Activated T-helper 1 cell treated with anti-CD3 and anti-CD28 coated beads, Interleukin-2, amount 50 U/mL, for 16 hours (primary cell): ENCODE data around the gene HPS1.

Source experiments
- DNase-seq, 2 donors: peaks; one replicate each; pipeline ENCODE4 v3.0.0-alpha.2; 2020; ENCODE audit warnings: low read depth in 1 of 2, low spot score in 1 of 2

HPS1 gene

DNA sequence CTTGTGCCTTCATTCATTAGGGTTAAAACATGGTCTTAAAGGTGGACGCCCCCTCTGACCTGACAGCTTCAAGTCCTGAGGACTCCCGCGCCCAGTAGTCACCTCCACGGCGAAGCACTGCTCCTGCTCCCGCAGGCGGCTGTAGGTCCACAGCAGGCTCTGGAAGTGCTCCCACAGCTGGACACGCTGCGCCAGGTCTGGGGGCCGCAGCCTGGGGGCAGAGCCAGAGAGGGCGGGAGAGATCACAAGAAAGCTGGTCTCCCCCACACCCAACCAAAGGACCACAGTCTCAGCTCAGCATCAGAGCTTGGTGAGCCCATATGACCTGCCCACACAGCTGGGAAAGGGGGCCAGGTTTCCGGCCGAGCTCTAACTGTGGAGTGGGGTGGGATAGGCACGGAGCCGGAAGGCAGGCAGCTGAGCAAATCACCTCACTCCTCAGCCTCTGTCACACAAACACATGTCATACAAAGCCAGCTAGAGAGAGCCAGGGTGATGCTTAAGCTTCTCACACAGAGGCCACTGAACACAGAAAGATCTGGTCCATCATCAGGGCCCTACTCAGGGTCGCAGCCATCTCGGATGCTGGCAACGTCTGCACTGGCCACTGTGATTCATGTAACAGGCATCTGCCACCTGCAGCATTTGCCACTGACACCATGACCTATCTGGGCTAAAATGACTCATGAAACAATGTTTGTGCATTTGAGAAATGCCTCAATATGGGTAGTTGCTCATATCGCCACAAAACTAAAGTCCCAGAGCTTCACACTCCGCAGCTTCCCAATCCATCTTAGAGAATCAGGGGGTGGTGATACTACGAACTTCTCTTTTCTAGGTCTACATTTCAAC lies 12.6 kb downstream of the HPS1 start:
- DNase-seq = no peak

DNA sequence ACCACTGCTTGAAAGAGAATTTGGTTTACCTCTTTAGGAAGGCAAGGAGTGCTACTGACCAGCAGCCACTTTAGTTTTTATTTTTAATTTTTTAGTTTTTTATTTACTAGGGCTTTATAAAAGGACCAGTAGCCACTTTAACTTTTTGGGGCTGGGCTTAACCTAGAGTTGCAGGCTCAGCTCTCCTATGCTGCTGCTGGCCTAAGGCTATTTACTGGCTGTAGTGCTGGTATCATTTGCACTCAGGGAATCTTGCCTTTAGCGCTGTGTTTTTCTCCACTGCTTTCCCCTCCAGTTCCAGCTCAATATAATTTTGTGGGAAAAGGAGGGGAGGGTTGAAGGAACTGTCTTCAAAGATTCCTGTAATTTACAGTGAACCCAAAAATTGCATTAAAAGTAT lies 13.4 kb downstream of the HPS1 start:
- DNase-seq = no peak

DNA sequence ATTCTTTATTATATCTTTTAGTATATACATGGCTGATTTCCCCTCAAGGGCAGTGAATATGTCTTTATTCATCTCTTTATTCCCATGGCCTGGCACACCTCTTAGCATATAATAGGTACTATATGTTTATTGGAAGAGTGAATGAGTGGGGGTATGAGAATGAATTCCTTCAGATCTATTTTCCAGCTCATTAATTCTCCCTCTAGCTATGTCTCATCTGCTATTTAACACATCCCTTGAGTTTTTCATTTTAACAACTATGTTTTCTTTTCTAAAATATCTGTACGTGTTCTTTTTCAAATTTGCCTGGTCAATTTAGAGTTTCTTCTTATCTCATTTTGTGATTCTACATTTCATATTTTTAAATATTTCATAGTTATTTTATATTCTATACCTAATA lies 14.4 kb downstream of the HPS1 start:
- no peak for DNase-seq

DNA sequence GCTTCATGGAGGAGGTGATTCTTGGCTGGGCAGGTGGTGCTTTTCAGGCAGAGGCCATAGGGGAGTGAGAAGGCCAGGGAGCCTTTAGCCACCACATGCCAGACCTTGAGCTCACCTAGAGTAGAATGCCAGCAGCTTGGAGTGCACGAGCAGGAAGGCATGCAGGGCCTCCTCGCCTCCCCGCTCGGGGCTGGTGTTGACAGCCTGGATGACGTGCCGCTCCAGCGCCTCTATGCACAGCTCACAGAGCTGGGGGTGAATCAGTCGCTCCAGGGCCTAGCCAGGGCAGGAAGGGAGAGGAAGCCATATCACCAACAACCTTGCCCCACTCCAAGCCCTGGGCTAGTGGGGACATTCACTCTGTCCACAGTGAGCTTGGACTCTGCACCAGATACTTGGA lies 15.7 kb downstream of the HPS1 start:
- DNase-seq = no peak

DNA sequence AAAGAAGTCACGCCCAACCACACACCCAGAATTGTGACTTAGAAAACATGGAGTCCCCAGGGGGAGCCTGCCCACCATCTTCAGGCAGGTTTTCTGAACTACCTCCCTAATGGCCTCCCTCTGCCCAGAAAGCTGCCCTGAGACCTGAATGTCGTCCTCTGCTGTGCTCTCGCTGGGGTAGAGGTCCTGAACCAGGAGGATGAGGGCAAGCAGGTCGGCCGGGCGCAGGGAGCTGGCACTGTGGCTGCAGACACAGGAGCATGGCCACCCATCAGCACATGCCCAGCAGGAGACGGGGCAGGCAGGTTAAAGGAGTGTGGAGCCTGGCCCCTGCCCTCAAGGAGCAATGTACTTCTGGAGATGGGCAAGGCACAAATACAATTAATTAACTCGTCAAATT lies 16.3 kb downstream of the HPS1 start:
- DNase-seq = no peak

DNA sequence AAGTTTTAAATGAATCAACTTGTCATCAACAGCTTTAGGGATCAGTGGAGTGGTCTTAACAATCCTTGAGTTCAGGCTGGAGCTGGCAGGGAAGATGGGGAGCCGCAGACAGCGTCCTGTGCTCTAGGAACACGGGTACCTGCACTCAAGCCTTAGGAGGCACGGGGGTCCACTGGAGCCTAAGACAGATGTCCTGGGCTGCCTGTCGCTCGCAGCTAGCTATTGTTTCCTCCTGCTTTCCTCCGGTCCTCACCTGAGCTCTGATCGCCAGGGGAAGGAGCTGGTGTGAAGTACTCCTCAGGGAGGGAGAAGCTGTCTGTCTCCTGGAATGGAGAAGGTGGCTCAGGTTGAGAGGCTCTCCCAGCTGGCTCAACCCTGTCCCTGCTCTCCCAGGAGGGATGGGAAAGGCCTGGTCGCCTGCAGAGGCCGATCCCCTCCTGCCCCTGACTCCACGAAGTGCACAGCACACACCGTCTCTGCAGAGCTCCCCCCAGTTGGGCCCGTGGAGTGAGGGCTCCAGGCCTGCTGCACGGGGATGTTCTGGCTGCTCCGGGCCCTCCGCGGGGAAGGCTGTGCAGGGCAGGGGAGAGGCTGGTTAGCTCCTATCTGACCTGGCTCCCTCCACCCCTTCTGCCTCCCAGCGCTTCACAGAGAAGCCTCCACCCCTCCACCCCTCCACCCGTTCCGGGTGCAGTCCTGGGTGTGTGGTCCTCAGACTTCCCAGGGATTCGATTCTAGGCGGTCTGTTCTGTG lies 17.2 kb downstream of the HPS1 start:
- no peak for DNase-seq

DNA sequence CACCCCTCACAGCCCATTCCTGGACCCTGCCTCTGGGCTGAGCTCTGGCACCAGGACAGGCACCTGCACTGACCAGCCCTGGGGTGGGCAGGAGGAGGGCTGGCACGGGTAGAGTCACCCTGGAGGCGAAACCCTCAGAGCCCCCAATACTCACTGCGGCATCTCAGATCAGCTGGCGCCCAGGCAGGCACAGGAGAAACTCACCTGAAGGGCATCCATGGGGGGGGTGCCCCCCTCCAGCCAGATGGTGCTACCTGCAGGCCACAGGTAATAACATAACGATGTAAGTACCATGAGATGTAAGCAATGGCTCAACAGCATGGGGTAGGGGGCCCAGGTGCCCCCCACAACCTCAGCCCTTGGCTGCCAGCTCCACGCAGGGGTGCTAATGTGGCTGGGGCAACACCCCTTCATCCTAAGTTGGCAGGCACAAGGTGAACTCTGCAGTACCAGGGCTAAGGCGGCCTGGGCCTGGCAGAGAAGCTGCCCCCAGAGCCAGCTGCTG lies 19.7 kb downstream of the HPS1 start:
- no peak for DNase-seq

DNA sequence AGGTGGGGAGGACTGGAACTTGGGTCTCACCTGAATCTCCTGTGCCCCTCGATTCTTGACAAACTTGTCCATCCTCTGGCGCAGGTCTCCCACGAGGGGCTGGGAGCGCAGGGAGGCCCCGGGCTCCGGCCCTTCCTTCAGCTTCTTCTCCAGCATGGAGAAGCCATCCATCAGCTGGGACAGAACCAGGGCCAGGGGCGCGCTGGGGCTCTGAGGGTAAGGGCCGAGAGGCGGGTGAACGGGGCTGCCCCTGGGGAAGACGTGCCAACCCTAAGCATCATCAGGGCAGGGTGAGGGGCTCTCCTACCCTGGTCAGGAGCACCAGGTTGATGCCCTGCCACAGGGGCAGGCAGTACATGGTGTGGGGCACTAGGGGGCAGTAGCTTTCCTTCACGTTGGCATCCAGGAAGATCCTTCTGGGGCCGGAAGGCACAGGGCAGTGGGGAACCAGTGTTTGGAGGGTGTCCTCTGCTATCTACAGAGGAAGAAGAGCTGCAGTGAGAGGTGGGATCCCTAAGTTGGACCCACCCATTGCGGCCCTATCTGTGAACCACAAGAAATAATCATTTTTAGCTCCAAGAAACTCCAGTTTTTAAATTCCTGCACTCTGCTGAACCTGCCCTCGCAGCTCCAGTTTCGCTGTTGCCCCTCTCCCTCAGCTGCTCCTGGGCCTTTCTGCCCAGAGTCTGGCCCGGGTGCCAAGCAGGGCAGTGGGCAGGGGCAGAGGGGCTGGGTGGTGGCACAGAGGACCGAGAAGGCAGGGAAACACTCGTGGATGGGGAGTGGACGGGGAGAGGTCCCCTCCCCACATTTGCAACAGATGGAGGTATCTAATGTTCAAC lies 21.0 kb downstream of the HPS1 start:
- DNase-seq = no peak

DNA sequence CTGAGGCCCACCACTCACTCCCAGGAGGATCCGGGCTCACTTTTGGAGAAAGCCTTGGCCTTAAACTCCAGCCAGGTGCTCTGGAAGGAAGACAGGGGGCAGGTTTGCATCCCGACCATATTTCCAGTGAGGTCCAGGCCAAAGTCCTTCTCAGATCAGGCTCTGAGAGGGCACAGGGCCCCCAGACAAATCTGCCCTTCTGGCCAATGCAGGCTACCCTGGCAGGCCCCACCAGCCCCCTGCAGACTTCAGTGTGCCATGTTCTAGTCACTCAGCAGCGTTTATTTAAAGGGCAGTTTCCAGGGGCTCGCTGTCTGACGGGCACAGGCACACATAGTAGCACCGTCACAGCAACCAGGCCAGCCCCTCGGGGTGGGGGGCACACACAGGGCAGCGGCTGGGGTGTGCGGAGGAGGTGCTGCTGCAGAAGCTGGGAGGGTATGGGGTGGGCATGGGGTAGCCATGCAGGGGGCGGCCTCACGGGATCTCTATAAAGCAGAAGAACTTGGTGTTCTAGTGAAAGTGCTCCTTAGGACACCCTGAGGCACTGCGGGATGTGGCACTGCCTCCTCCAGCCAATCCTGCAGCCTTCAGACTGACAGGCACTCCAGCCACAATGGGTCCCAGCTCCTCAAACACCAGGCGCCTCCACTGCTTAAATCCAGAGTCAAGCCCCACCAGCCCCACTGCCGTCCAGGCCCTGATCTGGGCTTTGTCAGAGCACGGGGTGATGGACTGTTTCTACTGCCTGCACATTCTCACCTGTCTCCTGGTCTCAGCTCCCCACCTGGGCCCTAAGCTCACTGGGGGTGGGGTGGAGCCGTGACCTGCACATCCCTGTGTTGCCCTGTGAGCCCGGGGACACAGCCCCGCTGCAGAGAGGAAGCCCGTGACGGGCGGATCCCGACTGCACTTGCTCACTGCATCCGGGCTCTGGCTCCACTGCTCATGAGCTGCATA lies 22.2 kb downstream of the HPS1 start:
- DNase-seq = no peak

DNA sequence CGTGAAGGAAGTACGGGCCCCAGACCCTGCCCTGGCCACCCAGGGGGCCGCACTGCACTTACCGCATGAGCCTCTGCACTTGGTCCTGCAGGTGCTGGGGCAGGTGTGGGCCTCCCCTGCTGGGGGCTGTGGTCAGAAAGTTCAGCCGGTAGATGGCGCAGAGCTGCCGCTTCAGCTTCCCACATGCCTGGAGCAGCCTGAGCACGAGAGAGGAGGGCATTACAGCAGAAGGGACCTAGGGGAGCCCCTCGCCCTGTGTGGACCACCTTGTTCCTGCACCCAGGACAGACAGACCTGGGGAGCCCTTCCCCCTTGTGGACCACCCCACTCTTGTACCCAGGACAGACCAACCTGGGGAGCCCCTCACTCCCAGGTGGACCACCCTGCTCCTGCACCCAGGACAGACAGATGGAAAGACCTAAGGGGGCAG lies 23.0 kb downstream of the HPS1 start:
- DNase-seq = no peak

DNA sequence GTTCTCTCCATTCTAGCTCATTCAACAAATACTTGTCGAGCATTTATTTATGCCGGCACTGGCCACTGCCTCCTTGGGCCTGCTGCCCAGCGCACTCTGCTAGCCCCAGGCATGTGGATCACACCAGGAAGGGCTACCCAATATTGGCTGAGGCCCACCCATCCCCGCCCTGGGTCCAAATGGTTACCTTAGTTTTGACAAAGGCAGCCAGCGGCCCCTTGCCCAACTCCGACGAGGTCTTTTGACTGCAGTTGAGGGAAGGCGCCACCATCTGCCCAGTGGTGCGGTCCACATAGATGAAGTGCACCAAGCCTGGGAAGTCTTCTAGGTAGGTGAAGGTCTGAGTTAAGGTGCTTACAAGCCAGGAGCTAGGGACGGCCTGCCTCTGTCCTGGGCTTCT lies 24.6 kb downstream of the HPS1 start:
- DNase-seq = no peak

DNA sequence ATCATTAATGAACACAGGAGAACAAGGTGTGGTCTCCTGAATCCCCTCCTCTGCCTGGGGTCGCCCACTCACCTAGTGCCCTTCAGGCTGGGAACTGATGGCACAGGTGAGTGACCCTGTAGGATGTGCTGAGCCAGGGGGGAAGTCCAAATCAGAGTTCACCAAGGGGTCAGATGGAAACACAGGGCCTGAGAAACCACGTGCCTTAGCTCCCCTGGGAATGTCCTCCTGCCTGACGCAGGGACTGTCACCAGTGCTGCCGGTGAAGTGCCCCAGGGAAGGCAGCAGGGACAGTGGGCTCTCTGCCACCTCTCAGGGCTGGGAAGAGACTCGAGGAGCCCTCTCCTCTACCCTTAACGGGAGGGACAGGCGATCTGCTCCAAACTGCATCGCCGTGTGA lies 25.9 kb downstream of the HPS1 start:
- no peak for DNase-seq

DNA sequence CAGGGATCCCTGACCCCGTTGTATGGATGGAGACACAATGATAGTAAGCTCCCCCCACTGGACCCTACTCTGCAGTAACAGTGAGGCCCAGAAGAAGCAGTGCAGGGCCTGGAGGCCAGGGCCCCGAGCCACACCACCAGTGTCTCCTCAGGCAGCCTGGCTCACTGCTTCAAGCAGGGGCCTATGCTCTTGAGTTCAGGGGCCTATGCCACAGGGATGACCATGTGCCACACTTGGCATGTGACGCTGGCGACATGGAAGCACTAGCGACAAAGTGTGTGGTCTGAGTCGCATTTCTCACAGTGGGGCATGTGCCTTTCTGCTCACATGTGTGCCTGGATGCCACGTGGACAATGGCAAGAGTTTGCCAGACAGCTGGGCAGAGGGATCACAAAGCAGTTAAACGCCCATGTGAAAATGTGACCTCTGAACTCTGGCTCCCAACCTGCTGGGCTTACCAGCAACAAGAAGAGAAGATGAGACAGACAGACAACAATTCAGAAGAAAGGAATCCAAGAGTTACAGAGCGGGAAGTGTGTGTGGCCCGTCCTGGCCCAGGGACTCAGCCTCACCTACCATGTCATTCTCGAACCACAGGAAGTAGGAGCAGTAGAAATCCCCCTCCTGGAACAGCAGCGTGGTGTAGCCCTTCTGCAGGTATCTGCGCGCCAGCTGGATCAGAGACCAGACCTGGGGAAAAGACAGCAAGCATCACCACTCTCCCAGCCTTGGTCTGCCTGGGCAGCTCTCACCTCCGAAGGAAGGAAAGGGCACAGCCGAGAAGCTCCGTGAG lies 27.1 kb downstream of the HPS1 start:
- no peak for DNase-seq

DNA sequence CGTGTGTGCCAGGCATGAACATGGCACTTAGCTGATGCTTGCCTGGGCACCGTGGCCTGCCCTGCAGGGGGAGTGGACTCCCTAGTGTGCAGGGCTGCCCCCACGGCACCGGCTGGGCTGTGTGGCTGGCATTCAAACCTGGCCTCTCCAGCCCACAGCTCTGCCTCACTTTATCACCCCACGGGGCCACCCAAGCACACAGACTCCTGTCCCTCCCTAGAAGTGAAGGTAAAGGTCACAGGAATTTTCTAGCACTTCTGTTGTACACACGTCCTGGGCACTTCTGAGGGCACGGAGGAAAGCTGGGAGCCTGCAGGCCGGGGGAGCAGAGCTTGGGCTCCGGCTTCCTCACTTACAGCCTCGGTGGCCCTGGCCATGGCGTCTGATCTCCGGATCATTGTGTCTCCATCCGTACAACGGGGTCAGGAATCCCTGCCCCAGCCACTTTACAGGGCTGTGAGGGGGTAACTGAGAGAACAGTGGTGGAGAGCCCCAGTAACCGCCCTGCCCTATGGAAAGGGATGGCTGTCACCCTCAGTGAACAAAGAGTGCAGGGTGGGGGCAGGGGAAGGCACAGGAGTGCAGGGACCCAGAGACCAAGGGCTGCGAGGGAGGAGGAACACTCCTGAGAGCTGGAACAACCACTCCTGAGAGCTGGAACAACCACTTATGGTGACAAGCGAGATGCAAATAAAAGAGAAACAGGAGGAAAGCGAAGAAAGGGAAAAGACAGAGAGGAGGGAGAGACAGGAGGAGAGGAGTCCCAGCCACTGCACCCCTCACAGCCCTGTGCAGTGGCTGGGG lies 27.9 kb downstream of the HPS1 start:
- DNase-seq = no peak

DNA sequence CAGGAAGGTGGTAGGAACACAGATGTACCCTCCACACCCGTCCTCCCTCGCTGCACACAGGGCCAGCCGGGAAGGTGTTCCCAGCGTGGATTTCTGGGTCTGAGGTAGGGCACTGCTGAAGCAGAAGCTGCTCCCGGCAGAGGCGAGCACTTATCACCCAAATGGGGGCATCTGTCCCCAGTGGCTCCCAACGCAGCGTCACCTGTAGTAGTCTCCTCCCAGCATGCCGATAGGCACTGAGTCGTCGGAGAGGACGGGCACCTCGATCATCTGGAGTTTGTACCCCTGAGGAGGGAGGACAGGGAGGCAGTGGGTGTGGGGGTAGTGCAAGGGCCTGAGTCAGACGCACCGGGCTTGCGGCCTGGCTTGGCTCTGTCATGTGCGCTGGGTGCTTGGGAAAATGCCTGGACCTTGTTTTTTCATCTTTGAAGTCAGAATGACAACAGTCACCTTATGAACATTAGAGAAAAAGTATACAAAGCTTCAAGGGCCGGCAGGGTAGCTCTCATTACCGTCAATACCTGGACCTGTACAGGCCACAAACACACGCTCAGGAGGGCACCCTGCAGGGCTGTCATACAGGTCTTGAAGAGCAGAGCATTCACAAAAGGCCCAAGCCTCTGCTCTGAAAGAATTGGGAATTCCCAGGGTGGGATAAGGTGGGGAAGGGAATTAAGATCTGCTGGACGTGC lies 28.6 kb downstream of the HPS1 start:
- DNase-seq = no peak

DNA sequence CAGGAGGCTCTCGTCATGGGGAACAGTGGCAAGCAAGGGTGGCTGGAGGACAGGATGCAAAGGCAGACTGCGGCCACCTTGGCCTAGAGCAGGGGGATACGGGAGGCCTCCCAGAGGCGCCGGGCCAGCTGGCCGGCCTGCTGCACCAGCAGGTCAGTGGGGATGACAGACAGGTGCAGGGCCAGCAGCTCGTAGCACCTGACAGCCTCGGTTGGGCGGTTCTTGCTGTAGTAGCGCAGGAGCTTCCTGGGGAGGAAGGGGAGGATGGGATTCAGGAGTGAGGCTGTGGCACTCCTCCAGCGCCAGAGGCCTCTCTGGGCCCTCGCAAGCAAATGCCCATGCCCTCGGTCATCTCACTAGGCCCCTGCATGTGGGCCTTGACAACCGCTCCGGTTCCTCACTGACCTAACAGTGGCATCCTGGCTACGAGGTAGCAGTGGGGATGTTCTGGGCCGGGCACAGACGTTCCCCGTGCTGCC lies 29.2 kb downstream of the HPS1 start:
- no peak for DNase-seq

DNA sequence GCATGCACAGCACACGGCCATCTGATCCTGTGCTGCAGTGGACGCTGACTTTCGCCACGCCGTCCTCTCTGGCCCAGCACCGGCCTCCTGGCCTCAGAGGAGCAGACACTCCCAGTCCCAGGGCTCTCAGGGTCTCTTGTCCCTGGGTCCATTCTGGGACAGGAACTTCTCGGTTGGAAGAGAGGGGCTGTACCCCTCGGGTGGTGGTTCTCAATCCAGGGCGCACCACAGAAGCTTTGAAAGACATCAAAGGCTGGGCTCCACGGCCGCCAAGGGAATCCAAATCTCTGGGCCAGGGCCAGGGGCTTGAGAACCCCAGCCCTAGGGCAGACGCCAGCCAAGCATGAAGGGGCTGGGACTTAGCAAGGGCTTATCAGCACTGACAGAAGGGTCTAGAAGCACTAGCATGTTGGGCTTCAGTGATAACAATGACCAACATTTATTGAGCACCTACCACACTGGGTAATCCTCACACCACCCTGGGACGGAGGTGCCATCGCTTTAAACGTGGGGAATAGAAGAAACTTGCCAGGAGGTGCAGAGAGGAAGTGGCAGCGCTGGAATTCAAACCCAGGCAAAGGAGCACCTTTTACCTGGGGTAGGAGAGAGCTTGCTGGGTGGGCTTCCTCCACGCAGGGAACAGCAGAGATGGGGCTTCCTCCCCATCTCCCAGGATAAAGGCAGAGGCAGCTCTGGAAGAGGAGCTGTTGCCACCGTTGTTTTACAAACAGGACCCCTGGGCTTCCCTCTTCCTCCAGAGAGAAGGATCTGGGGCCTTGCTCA lies 29.9 kb downstream of the HPS1 start:
- DNase-seq = no peak
